GM13977 (cell line): Measurements from ENCODE around the gene FEM1C.

Experiments used
- DNase-seq: peaks from one replicate; pipeline ENCODE4 v3.0.0; 2012; ENCODE audit warnings: low spot score
- in situ Hi-C: fragments of 300-500 bp; cut with MboI; formaldehyde crosslinking; loops from one replicate; pipeline ENCODE4 v1.12.0; 2022; ENCODE audit warnings: low sequenced_read_pairs, low pct_unique_long_range_greater_than_20kb, mixed read lengths, inconsistent platforms; ENCODE audit not compliant: unreplicated experiment
- TF ChIP-seq, protein P1 (sequence below): IDR thresholded peaks from 2 replicates; pipeline ENCODE4 v1.5.1; 2012; ENCODE audit warnings: mild to moderate bottlenecking, control low read depth; ENCODE audit not compliant: insufficient read depth; ENCODE audit errors: extremely low read depth, missing control alignments

FEM1C gene

GRCh38 chr5:115500225-115500624 is 44.4 kb downstream of the FEM1C start:
- DNase-seq, result no peak
- in situ Hi-C loops, result no loop called here
- TF ChIP-seq, protein P1, sequence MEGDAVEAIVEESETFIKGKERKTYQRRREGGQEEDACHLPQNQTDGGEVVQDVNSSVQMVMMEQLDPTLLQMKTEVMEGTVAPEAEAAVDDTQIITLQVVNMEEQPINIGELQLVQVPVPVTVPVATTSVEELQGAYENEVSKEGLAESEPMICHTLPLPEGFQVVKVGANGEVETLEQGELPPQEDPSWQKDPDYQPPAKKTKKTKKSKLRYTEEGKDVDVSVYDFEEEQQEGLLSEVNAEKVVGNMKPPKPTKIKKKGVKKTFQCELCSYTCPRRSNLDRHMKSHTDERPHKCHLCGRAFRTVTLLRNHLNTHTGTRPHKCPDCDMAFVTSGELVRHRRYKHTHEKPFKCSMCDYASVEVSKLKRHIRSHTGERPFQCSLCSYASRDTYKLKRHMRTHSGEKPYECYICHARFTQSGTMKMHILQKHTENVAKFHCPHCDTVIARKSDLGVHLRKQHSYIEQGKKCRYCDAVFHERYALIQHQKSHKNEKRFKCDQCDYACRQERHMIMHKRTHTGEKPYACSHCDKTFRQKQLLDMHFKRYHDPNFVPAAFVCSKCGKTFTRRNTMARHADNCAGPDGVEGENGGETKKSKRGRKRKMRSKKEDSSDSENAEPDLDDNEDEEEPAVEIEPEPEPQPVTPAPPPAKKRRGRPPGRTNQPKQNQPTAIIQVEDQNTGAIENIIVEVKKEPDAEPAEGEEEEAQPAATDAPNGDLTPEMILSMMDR, result no peak

DNA sequence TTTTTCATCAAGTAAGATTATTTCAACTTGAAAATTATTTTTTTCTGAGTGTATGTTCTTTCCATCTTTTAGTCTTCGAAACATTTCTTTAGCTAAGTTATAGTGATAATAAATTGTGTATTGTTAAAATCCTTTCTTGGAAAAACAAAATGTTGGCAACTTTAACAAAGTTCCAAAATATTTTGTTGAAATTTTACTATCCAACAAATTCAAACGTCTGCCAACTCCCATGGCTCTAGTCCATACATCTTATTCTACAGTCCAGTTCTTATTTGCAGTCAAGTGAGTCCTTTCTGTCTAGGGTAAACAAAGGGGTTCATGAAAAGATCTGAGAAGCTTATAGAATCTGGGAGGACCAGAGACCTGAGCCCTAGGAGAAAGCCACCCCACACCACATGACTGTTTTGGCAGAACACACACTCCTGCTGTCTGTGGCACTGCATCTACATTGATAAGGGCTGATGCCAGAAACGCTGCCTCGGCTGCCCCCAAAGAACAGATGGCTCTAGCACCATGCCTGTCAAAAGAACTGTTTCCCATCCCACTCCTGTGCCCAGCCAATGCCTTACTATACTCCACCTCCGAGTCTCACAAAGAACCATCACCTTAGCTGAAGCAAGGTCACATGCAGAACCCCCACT is 47.5 kb downstream of the FEM1C start:
- DNase-seq, result no peak
- TF ChIP-seq, protein P1, result no peak
- in situ Hi-C loops, result no loop called here

- TF ChIP-seq, protein P1, result no peak
- in situ Hi-C loops, result no loop called here
- DNase-seq, result no peak
Measured at GRCh38 chr5:115494570-115495289, 49.8 kb downstream of the FEM1C start.

DNA sequence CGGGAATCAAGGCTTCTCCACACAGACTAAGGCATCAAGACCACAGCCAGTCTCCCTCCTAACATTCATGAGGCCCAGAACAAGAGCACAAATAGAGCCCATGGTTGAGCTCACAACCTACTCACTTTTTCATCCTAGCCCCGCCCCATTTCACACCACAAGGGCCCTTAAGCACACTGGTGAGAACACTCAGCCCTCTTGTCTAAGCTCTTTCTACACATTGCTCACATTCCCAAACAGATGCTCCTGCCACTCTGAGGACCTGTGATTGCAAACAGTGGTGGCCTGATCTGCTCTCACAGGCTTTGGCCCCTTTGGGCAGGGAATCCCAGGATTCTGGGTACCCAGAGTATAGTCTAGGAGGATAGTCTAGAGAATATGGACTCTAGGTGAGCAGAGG is 54.0 kb downstream of the FEM1C start:
- no peak for DNase-seq
- in situ Hi-C loops, result no loop called here
- TF ChIP-seq, protein P1, result no peak

- TF ChIP-seq, protein P1, result no peak
- in situ Hi-C loops, result no loop called here
- DNase-seq, result no peak
Measured at GRCh38 chr5:115489733-115490132, 54.8 kb downstream of the FEM1C start.

GRCh38 chr5:115487756-115488155 is 56.8 kb downstream of the FEM1C start:
- peak; percentile 9 for DNase-seq
- TF ChIP-seq, protein P1, result no peak
- in situ Hi-C loops, result no loop called here
